GM12874 (cell line): ENCODE data around the gene FYB2.
A peak's percentile ranks its signal among the peaks of the same experiment; 100 is the strongest.

Source experiments
- CTCF ChIP-seq: IDR thresholded peaks from 2 replicates; pipeline ENCODE4 v1.5.1; 2011; ENCODE audit warnings: low read depth, mild to moderate bottlenecking, control low read depth, low read length, moderate library complexity; ENCODE audit not compliant: insufficient read depth

Gene FYB2

GRCh38 chr1:56808410-56808809, 10.8 kb downstream of the FYB2 start:
- TF ChIP-seq CTCF = no peak

GRCh38 chr1:56806804-56807203, 12.4 kb downstream of the FYB2 start:
- TF ChIP-seq CTCF = no peak

- peak; percentile 62 for TF ChIP-seq CTCF
Measured at GRCh38 chr1:56803561-56804156, 15.5 kb downstream of the FYB2 start.

GRCh38 chr1:56799605-56800400, 19.4 kb downstream of the FYB2 start:
- no peak for TF ChIP-seq CTCF

- no peak for TF ChIP-seq CTCF
Measured at GRCh38 chr1:56798053-56798471, 21.1 kb downstream of the FYB2 start.

- TF ChIP-seq CTCF = no peak
Measured at GRCh38 chr1:56797065-56797685, 22.0 kb downstream of the FYB2 start.

GRCh38 chr1:56795870-56796269, 23.3 kb downstream of the FYB2 start:
- TF ChIP-seq CTCF = no peak
